Putamen (tissue), 1 donor: ENCODE results near the gene DNM2.
"Not testable (repeated sequence)": the region's sequence is repeated elsewhere in the genome, so short reads cannot be mapped to it uniquely, and the experiment has no call there.

Experiments used
- DNase-seq: peaks from one replicate; pipeline ENCODE4 v3.0.0-alpha.2; 2016; ENCODE audit warnings: low spot score

DNM2 gene

DNA sequence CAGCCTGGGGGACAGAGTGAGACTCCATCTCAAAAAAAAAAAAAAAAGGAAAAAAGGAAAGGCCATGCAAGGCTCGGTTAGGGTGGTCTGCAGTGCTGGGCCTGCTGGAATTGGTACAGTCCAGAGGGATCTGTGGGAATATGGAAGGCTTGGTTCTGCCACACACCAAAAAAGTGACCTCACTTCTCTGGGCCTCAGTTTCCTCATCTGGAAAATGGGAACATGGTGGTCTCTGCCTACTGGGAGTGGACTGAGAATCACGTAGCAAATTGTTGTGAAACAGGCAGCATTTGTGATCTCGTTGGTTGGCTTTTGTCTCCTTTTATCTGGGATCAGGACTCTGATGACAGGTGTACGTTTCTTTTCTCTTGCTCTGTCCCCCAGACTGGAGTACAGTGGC, 7.5 kb downstream of the DNM2 start:
- DNase-seq: no peak

DNA sequence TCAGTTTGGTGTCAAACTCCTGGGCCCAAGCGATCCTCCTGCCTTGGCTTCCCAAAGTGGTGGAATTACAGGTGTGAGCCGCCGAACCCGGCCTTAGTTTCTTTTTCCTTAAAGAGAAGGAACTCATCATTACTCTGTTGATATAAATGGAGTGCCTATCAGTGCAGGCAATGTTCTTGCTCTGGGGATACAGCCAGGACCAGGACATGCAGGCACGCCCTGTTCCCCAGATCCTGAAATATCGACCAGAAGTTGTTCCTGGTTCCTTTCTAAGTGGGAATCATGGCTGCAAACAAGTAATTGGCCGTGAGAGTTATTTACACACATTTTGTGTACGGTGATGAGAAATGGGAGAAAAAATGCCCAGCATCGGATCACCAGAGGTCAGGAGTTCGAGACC, 8.4 kb downstream of the DNM2 start:
- DNase-seq: no peak

DNA sequence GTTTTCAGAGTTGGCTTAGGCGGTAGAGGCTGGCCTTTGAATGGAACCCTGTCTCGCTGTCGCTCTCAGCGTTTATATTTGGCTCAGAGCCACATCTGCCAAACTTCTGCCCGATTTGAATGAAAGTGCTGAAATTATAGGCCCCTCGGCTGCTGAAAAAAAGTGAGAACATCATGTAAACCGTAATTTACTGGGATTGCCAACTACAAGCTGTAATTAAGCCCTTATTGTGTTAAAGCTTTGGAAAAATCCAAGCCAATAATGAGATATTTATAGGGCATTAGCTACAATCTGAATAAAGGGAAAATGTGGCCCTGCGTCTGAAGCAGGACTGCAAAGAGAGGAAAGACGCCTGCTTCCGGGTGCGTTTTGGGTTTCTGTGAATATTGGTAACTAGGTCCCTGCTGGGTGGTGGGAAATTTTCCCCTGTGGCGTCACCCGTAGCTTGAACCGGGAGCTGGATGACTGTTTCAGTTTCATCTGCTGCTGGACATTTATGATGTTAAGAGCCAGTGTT, 9.9 kb downstream of the DNM2 start:
- no peak for DNase-seq

DNA sequence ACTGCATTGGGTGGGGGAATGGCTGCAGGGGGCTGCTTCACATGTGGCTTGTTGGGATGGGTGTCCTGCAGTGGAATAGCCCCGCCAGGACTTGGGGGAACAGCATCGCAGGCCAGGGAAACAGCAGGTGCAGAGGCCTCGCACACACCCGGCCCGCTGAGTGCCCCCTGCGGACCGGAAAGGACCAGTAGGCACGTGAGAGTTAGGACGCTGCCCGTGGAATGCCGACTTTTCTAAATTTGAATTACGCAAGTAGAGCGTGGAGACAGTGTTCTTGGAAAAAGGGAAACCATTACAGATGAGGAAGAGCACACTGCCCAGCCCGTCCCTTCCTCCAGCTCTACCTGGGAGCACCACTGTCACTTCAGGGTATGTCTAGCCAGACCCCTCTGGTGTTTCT, 11.5 kb downstream of the DNM2 start:
- DNase-seq: no peak

DNA sequence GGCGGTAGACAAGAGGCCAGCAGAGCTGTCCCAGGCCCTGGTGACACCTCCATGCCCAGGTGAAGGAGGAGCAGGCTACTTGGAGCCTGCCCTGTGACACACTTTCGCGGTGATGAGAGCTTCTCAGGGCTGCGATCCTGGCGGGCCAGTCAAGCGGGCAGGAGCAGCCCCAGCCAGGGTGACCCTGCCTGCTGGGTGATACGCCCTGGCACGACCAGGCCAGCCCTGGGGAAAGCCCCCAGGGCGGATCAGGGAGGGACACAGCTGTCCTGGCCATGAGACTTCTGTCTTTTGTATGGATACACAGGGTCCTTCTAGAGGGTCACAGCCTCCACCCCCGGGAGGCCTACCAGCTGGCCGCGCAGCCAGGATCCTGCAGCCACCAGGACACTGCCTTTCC, 13.1 kb downstream of the DNM2 start:
- DNase-seq: no peak

DNA sequence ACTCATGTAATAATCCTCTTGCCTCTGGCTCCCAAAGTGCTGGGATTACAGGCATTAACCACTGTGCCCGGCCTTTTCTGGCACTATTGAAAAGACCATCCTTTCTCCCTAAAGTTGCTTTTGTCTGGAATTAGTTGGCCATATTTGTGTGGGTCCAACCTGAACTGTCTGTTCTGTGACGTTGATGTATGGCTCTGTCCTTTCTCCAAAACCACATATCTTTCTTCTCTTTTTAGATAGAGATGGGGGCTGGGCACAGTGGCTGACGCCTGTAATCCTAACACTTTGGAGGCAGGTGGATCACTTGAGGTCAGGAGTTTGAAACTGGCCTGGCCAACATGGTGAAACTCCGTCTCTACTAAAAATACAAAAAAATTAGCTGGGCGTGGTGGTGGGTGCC, 17.9 kb downstream of the DNM2 start:
- DNase-seq: no peak

DNA sequence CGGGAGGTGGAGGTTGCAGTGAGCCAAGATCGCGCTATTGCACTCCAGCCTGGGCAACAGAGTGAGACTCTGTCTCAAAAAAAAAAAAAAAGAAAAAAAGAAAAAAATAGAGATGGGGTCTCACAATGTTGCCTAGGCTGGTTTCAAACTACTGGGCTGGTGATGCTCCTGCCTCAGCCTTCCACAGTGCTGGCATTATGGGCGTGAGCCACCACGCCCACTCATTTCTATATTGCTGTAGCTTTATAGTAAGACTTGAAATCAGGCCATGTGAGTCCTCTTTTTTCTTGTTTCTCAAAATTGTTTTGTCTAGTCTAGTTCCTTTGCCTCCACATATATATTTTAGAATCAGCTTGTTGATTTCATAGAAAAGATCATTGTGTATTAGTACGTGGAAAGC, 18.3 kb downstream of the DNM2 start:
- no peak for DNase-seq

DNA sequence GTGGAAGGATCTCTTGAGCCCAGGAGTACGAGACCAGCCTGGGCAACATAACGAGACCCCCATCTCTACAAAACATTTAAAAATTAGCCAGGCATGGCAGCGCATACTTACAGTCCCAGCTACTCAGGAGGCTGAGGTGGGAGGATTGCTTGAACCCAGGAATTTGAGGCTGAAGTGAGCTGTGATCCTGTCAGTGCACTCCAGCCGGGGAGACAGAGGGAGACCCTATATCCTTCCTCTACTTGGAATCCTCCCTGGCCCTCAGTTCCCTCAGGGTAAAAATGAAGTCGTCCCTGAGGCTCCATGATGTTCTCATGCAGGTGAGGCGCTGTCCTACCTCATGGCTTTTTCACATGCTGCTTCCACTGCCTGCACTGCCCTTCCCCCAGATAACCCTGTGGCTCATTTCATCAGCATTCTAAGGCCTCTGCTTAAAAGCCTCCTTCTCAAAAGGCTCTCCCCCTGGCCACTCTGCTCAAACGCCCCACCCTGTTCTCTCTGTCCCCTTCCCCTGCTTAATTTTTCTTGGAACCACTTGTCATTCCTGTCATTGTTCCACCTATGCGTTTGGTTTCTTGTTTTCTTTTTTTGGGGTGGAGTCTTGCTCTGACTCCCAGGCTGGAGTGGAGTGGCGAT, 19.2 kb downstream of the DNM2 start:
- no peak for DNase-seq

DNA sequence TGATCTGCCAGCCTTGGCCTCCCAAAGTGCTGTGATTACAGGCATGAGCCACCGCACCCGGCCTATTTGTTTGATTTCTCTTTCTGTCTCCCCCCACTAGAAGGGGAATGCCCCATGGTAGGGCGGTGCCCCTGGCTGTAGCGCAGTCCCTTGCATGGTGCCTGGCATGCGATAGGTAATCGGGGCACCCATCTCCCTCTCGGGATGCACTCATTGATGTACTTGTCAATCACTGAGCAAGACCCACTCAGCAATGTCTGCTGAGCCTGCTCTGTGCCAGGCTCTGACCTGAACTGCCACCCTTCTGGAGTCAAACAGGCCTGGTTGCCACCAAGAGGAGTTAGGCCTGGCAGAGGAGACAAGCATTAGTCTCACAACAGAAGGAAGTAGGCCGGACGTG, 19.8 kb downstream of the DNM2 start:
- DNase-seq: no peak

DNA sequence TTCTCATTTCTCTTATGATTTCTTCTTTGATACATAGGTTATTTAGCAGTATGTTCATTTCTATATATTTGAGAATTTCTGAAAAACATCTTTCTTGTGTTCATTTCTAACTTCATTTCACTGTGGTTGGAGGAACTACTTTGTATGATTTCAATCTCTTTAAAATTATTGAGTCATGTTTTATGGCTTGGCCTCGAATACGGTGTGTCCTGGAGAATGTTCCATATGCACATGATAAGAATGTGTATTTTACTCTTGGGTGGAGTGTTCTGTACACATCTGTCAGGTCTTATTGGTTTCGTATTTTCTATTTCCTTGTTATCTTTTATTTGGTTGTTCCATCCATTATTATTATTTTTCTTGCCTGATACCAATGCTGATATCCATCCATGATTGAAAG, 22.9 kb downstream of the DNM2 start:
- DNase-seq: no peak

DNA sequence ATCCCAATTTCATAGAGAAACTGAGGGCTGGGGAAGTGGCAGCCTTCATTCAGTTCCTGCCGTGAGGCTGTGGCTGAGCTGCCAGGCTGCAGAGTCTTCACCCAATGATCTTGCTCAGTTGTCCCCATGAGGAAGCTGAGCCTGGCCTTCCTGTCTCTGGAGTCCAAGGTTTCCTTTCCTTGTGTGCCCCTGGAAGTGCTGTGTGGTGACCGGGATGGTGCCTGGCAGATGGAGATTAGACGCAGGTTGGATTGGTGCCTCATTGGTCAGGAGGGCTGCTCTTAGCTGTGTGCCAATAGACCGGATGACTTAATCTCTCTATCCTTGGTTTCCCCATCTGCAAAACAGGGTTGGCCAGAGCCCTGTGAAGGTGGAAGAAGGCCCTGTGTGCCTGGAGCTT, 24.6 kb downstream of the DNM2 start:
- DNase-seq: no peak

DNA sequence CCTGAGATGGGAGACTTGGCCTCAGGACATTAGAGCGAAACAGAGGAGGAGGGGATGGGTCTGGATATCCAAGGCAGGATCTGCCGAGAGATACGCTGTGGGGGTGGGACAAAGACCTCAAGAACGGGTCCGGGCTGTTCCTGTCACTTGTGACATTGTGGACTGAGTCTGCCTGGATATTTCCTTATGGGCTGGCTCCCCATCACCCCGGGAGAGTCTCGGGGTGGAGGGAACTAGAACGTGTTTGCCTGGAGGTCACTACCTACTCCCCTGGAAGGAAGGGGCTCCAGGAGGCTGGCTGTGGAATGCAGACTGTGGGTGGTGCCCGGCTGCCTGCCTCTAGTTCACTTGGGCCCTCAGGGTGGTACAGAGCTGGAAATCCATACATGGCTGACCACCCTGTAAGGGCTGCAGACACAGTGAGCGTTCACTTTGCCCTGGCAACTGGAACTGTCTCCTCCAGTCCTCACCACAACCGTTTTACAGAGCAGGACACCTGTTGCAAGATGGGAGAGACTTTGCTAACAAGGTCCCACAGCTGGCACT, 26.4 kb downstream of the DNM2 start:
- no peak for DNase-seq

DNA sequence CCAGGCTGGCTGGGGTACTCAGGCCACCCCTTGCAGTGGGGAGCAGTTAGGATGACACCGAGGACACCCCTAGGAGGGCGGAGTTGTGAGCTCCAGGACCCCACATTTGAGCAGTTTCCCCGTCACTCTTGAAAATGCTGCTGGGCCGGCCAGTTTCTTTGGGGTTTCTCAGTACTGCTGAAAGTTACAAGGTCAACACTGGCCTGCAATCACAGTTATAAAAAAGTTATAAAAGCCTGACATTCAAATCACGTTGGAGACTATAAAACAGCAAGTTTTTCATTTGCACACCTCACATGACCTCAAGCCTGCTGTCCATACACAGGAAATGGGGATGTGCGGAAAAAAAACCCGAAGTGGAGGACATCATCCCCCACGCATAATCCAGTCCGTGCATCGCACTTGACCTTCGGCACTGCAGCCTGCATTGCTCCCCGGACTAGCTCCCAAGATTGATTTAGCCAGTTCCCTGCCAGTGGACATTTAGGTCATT, 27.0 kb downstream of the DNM2 start:
- no peak for DNase-seq

DNA sequence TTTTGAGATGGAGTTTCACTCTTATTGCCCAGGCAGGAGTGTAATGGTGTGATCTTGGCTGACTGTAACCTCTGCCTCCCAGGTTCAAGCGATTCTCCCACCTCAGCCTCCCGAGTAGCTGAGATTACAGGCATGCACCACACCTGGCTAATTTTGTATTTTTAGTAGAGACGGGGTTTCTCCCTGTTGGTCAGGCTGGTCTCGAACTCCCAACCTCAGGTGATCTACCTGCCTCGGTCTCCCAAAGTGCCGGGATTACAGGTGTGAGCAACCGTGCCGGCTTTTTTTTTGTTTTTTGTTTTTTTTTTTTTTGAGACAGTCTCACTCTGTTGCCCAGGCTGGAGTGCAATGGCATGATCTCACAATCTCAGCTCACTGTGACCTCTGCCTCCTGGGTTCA, 28.6 kb downstream of the DNM2 start:
- not testable (repeated sequence) for DNase-seq

DNA sequence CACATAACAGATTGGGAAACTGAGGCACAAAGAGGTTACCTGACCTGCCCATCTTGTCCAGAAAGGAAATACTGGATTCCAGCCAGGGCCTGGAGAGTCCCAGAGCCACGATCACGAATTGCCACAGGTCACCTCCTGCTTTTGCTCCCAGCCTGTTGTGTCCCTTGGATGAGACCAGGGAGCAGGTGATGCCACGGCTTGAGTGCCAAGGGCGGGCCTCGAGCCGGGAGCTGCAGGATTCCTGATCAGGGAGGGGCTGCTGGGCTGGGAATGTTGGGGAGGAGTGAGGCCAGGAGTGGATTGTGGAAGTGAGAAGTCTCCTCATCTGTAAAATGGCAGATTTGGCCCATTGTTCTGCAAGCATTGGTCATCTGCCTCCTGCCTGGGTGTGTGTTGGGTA, 29.4 kb downstream of the DNM2 start:
- DNase-seq: no peak

DNA sequence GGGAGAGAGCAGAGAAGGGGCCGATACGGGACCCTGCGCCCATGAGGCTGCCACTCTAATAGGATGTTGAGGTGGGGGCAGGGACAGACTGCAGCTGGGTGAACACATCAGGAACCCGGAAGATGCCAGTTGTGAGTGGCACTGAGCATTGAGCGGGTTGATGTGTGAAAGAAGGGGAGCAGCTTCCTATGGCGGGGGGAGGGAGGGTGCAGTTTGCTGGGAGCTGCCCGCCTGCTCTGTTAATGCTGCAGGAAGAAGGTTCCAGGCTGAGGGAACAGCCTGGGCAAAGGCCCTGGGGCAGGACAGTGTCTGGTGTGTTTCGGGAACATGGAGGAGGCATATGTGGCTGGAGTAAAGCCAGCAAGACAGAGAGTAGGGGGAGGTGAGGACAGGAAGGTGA, 29.8 kb downstream of the DNM2 start:
- no peak for DNase-seq

DNA sequence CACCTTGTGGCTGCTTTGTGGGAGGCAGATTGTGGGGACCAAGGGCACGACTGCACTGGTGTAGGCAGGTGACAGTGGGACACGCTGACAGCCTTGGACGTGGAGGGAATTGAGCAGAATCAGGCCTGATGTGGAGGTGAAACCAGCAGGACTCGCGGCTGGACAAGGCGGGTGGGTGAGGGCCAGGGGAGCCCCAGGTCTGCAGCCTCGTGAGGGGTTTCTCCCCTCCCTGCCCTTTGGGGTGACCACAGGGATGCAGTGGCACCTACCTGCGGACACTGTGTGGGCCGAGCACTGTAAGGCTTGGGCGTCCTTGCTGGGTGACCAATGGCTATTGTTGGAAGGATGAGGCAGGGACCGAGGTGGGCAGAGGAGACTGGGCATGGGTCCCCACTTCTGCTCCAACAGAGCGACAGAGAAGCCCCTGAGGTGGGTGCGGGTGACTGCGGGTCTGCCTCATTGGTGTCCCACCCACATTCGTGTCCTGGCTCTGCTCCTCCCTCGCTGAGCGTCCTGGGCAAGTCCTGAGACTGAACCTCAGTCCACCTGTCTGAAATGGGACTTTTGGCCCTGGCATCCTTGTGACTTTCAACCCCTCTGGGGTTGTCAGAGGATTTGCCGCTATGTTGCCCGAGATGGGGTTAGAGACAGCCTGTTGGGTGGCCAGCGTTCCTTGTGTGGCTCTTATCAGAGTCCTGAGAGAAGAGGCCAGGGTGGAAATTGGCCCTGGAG, 30.5 kb downstream of the DNM2 start:
- DNase-seq: no peak

DNA sequence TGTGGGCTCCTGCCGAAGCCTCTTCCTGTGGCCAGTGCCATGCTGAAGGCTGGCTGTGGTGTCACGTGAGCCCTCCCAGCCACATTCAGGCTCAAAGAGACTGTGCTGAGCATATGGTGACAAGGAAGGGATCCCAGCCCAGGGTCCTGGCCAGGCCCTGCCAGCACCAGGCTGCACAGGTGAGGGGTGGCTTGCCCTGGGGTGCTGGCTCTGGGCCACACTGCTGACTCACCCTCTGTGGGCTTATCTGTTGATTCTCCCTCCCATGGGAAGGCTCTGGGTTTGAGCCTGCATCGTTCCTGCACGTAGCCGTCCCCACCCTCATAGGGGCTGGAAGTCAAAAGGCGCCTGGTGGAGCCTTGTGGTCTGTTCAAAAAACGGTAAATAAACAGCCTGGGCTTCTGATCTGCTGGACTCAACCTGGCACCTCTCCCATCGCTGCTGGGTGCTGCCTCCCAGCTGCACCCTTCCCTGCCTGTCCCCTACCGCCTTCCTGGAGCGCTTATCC, 31.1 kb downstream of the DNM2 start:
- no peak for DNase-seq

DNA sequence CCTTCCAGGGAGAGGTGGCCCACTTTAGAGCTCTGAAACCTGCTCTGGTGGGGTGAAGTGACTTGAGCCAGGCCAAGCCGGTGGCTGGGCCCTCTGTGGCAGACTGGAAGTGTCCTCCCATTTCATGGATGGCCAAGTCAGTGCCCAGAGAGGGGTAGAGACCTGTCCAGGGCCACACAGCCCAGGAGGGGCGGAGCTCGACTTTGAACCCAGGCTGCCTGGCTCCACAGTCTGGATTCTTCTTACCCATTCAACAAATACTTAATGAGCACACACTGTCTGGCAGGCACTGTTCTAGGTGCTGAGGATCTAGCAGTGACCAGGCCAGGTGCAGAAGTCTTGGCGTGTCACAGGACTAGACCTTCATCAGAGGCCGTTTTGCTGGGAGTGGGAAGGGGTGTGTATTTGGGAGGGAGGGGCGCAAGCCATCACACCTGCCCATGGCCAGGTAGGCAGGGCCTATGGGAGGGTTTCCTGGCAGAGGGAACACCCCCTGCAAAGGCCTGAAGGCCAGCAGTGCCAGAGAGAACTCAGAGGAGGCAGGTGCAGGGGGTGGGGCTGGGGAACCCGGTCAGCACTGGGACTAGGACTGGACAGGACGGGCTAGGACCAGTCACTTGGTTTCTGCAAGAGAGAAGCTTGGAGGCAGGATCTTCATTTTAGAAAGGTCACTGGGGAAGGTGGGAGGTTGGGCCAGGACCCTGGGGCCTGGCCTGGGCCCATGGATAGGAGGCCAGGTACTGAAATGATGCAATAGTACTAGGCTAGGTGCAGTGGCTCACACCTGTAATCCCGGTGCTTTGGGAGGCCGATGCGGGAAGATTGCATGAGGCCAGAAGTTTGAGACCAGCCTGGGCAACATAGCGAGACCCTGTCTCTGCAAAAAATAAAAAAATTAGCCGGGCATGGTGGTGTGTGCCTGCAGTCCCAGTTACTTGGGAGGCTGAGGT, 31.8 kb downstream of the DNM2 start:
- no peak for DNase-seq

DNA sequence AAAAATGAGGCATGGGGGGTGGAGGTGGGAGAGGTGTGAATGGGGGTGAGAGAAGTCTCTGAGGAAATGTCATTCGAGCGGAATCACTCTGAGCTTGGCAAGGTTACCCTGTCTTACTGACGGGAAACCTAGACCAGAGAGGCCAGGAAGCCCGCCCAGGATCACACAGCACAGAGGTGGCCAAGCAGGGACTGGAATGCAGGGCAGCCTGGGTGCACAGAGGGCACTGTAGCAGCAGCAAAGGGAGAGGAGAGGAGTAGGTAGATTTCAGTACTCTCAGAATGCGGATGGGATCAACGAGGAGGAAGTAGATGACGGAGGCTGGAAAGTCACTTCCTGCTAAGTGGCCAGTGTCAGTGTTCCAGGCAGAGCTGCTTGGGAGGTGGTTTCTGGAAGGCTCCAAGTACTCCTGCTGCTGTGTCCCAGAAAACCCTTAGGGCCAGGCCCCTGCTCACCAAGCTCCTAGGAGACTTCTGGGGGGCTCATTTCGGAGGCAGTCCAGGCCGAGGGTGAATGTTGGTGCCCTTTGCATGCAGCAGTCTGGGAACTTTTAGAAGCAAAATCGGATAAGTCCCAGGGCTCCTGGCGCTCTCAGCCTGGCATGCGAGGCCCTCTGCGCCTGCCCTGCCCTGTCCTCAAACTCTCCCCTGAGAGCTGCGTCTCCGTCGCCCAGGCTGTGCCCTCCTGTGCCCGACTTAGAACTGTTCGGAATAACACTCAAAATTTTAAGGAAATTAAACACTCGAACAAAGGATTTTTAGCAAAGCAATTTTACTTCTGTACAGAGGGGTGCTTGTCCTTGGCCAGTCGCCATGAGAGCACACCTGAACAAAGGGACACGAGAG, 33.5 kb downstream of the DNM2 start:
- DNase-seq: no peak
